SK-N-SH (cell line): ENCODE measurements around the gene COG2.

Source experiments
- CHD2 ChIP-seq: fragments of 150-350 bp; IDR thresholded peaks from 2 replicates; pipeline ENCODE4 v1.6.1; 2018; ENCODE audit warnings: low read length; ENCODE audit not compliant: partially characterized antibody
- CTCF ChIP-seq: fragments of 200-600 bp; sonication (generic); IDR thresholded peaks from 2 replicates; pipeline ENCODE4 v1.6.1; 2017; ENCODE audit warnings: antibody characterized with exemption, mild to moderate bottlenecking, moderate library complexity
- EP300 ChIP-seq, 2 experiments: IDR thresholded peaks; 2 replicates each; pipeline versions ENCODE4 v1.4.0 to v1.6.1; 2012; ENCODE audit warnings: borderline replicate concordance in 1 of 2, low read depth in 1 of 2, low read length in 1 of 2
- EZH2phosphoT487 ChIP-seq: fragments of 200-600 bp; sonication (generic); IDR thresholded peaks from 2 replicates; pipeline ENCODE4 v1.6.1; 2017; ENCODE audit warnings: low read depth, mixed run types, mild to moderate bottlenecking, antibody characterized with exemption, moderate library complexity, borderline replicate concordance
- MXI1 ChIP-seq: IDR thresholded peaks from 2 replicates; pipeline ENCODE4 v1.6.1; 2012; ENCODE audit warnings: mild to moderate bottlenecking, low read depth, low read length, improper control_type of control experiment
- PBX3 ChIP-seq: IDR thresholded peaks from 2 replicates; pipeline ENCODE4; 2012
- RCOR1 ChIP-seq: fragments of 150-350 bp; IDR thresholded peaks from 2 replicates; pipeline ENCODE4 v1.6.1; 2017; ENCODE audit warnings: antibody characterized with exemption, low read length
- RFX5 ChIP-seq: IDR thresholded peaks from 2 replicates; pipeline ENCODE4 v1.6.1; 2012; ENCODE audit warnings: mild to moderate bottlenecking, improper control_type of control experiment, low read length
- TAF1 ChIP-seq: IDR thresholded peaks from 2 replicates; pipeline ENCODE4 v1.6.1; 2012; ENCODE audit warnings: low read depth, mild to moderate bottlenecking, low read length, moderate library complexity, borderline replicate concordance
- TF ChIP-seq, protein P1 (sequence below): IDR thresholded peaks from 2 replicates; pipeline ENCODE4 v1.4.0; 2012; ENCODE audit warnings: low read depth, borderline replicate concordance
- TF ChIP-seq, protein P2 (sequence below): IDR thresholded peaks from 2 replicates; pipeline ENCODE4 v1.4.0; 2012; ENCODE audit warnings: low read depth

- TF ChIP-seq CTCF, result no peak
- TF ChIP-seq EP300 (IDR thresholded peaks at IDR 0.05; ENCODE audit: borderline replicate concordance in 1 of 2, low read depth in 1 of 2, low read length in 1 of 2), result no peak
- TF ChIP-seq, protein P1, sequence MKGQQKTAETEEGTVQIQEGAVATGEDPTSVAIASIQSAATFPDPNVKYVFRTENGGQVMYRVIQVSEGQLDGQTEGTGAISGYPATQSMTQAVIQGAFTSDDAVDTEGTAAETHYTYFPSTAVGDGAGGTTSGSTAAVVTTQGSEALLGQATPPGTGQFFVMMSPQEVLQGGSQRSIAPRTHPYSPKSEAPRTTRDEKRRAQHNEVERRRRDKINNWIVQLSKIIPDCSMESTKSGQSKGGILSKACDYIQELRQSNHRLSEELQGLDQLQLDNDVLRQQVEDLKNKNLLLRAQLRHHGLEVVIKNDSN, result no peak
- no peak for TF ChIP-seq EZH2phosphoT487
- TF ChIP-seq TAF1, result no peak
- TF ChIP-seq CHD2, result no peak
- no peak for TF ChIP-seq RCOR1
- no peak for TF ChIP-seq MXI1
- no peak for TF ChIP-seq PBX3
- TF ChIP-seq RFX5, result no peak
- TF ChIP-seq, protein P2, sequence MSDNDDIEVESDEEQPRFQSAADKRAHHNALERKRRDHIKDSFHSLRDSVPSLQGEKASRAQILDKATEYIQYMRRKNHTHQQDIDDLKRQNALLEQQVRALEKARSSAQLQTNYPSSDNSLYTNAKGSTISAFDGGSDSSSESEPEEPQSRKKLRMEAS, result no peak
These were observed 5.6 kb upstream of the COG2 start for GRCh38 chr1:230636575-230637148.
